GM12891 (cell line): Measurements from ENCODE around the gene BRINP2.
A peak's percentile ranks its signal among the peaks of the same experiment; 100 is the strongest.

Source experiments
- DNase-seq: peaks from one replicate; pipeline ENCODE4 v3.0.0; 2011; ENCODE audit warnings: low spot score; ENCODE audit not compliant: insufficient read length
- FAIRE-seq: peaks from 2 replicates; lab custom pipeline; 2011; peaks lifted over from hg19 to GRCh38; lab: Jason Lieb, UNC
- PAX5 ChIP-seq: IDR thresholded peaks from 2 replicates; pipeline ENCODE4 v1.6.1; 2011; ENCODE audit warnings: low read length, moderate library complexity, mild to moderate bottlenecking; ENCODE audit not compliant: insufficient read depth, severe bottlenecking
- POLR2A ChIP-seq: IDR thresholded peaks from 2 replicates; pipeline ENCODE4 v1.6.1; 2011; ENCODE audit warnings: low read depth, low read length, control low read depth
- POLR2AphosphoS5 ChIP-seq: IDR thresholded peaks from 2 replicates; pipeline ENCODE4 v1.6.1; 2011; ENCODE audit warnings: low read depth, low read length, control low read depth
- POU2F2 ChIP-seq: IDR thresholded peaks from 2 replicates; pipeline ENCODE4 v1.6.1; 2011; ENCODE audit warnings: low read depth, mild to moderate bottlenecking, control low read depth, low read length, moderate library complexity
- SPI1 ChIP-seq: IDR thresholded peaks from 2 replicates; pipeline ENCODE4 v1.6.1; 2011; ENCODE audit warnings: low read depth, low read length, control low read depth
- TAF1 ChIP-seq: IDR thresholded peaks from 2 replicates; pipeline ENCODE4 v1.6.1; 2011; ENCODE audit warnings: low read depth, low read length, control low read depth

Gene BRINP2

GRCh38 chr1:177181631-177182291 is 11.0 kb downstream of the BRINP2 start:
- TF ChIP-seq PAX5 (no peak), SPI1 (no peak), TAF1 (no peak), POU2F2 (no peak), POLR2AphosphoS5 (no peak), POLR2A (no peak)
- DNase-seq = peak; percentile 51
- peak; percentile 26 for FAIRE-seq

GRCh38 chr1:177183836-177184235 is 13.1 kb downstream of the BRINP2 start:
- no peak for DNase-seq
- no peak for FAIRE-seq
- TF ChIP-seq TAF1 = no peak
- TF ChIP-seq POU2F2 = no peak
- TF ChIP-seq SPI1 = peak; percentile 62; the same call in 1 of the 2 replicates

DNA sequence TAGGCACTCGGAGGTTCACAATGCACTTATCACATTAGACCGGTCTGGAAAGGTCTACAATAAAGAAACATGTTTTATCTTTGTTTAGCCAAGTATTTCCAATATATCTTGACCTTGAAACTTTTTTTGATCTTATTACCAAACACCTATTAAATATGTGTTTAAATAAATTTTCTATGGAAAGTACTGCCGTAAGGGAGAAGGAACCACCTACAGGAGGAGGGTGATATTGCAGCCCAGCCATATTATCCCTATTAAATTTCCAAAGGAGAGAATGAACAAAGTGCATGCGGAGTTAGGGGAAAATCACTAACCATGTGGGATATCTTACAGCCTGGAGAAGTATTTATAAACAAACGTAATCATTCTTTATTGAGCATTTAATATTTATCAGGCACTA is 14.5 kb downstream of the BRINP2 start:
- DNase-seq (no peak), FAIRE-seq (no peak)
- TF ChIP-seq SPI1 (no peak), POU2F2 (no peak), PAX5 (no peak), POLR2A (no peak), TAF1 (no peak), POLR2AphosphoS5 (no peak)

DNA sequence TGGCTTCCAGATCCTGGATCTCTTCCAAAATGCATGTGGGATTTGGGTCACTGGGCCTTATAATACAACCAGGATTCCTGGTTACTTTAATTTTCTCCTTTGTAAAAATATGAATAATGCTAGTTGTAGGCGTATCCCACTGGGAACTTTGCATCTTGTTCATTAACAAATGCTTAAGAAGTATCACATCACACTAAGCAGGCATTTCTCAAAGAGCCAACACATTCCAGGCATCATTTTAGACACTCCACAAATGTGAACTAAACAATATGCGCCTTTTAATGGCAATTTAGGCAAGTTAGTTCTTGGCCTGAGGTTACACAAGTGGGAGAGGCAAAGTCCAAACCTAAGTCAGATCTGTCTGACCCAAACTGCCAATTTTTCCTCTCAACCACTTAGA is 15.9 kb downstream of the BRINP2 start:
- FAIRE-seq (no peak), DNase-seq (no peak)
- TF ChIP-seq SPI1 (no peak), TAF1 (no peak), POLR2A (no peak), POLR2AphosphoS5 (no peak), PAX5 (no peak), POU2F2 (no peak)

GRCh38 chr1:177190308-177190970 is 19.7 kb downstream of the BRINP2 start:
- DNase-seq (no peak), FAIRE-seq (no peak)
- TF ChIP-seq POLR2AphosphoS5 (no peak), POLR2A (no peak), TAF1 (no peak), SPI1 (no peak), POU2F2 (no peak), PAX5 (no peak)

DNA sequence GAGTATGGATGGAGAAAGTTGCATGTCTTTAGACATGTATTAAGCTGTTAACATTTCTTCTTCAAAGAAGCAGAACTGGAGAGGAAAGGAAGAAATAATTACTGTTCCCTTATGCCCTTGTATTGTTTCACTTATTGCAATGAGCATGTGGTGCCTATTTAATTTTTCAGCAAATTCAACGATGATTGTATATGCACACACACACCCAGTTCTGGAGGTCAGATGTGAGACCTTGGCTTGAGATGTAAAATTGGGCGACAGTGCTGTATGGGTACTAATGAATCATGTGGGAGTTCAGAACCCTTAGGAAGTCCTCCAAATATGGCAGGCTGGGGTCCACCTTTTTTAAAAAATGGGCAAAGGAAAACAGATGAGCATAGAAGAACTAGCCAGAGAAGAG is 27.5 kb downstream of the BRINP2 start:
- FAIRE-seq = no peak
- no peak for DNase-seq
- TF ChIP-seq TAF1 (no peak), POLR2A (no peak), PAX5 (no peak), POLR2AphosphoS5 (no peak), SPI1 (no peak), POU2F2 (no peak)

DNA sequence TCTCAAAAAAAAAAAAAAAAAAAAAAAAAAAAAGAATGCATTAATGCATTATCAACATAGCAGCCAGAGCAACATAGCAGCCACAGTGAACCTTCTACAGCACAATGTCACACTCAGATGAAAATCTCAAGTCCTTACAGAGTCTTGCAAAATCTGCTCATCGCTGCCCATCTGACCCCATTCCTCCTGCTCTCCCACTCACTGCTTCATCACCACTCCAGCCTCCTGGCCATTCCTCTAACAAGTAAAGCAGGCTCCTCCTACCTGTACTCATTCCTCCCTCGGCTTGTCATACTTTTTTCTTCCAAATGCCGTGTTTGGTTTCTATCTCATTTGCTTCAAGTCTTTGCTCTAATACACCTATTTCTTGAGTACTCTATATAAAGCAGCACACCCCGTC is 29.5 kb downstream of the BRINP2 start:
- TF ChIP-seq SPI1 = no peak
- TF ChIP-seq PAX5 = no peak
- no peak for TF ChIP-seq POLR2AphosphoS5
- TF ChIP-seq TAF1 = no peak
- no peak for FAIRE-seq
- no peak for DNase-seq

DNA sequence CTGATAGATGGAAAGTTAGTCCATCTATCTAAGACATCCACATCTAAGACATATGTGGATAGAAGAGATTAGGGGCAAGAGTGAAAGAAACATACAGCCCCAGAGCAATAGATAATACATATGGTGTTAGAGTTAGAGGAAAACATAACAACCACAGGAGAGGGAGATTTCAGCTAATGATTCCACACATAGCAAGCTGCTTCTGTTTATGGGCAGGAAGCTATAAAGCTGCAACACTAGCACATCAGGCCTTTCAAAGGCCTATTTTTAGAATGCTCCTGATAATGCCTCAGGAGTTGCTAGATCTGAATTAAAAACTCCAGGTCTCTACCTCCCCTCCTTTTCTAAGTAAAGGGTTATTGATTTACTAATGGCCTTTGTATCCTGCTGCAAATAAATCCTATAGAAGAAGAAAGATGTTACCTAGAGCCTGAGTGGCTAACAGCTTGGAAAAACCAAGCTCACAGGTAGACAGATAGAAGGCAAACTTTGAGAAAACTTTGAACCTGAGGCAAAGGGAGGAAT is 36.1 kb downstream of the BRINP2 start:
- no peak for FAIRE-seq
- TF ChIP-seq POLR2AphosphoS5 (no peak), SPI1 (no peak), POU2F2 (no peak), POLR2A (no peak), TAF1 (no peak), PAX5 (no peak)

GRCh38 chr1:177208920-177209319 is 38.2 kb downstream of the BRINP2 start:
- DNase-seq = no peak
- no peak for TF ChIP-seq POU2F2
- no peak for TF ChIP-seq PAX5
- no peak for TF ChIP-seq POLR2AphosphoS5
- no peak for TF ChIP-seq SPI1
- TF ChIP-seq TAF1 = no peak
- TF ChIP-seq POLR2A = no peak
- FAIRE-seq = no peak

More for the DNA sequence above, 36.1 kb downstream of the BRINP2 start:
- DNase-seq = no peak

- no peak for TF ChIP-seq POU2F2
- FAIRE-seq (no peak), DNase-seq (no peak)
Observed at GRCh38 chr1:177209357-177209756, 38.6 kb downstream of the BRINP2 start.
